Endothelial cell (in vitro differentiated cells): Measurements from ENCODE around the gene GNAQ. TPM values are rescaled to one million over a fixed set of nuclear protein-coding genes. Genes with fewer than 3 reads are reported as not detected.

ENCODE experiments used
- DNase-seq: peaks from one replicate; pipeline ENCODE4 v3.0.0; 2021; ENCODE audit warnings: low spot score
- H3K27ac Mint-ChIP-seq: one replicate; pipeline ENCODE4 v1.8.0; 2021; ENCODE audit warnings: mixed read lengths, inconsistent platforms; ENCODE audit not compliant: unreplicated experiment
- H3K27me3 Mint-ChIP-seq: one replicate; pipeline ENCODE4 v1.8.0; 2021; ENCODE audit warnings: mild to moderate bottlenecking, moderate library complexity, mixed read lengths, inconsistent platforms; ENCODE audit not compliant: unreplicated experiment
- H3K36me3 Mint-ChIP-seq: one replicate; pipeline ENCODE4 v1.8.0; 2021; ENCODE audit warnings: mild to moderate bottlenecking, low read depth, mixed read lengths, inconsistent platforms; ENCODE audit not compliant: unreplicated experiment
- H3K4me1 Mint-ChIP-seq: one replicate; pipeline ENCODE4 v1.8.0; 2021; ENCODE audit warnings: mild to moderate bottlenecking, mixed read lengths, inconsistent platforms; ENCODE audit not compliant: unreplicated experiment
- H3K4me3 Mint-ChIP-seq: one replicate; pipeline ENCODE4 v1.8.0; 2021; ENCODE audit warnings: mild to moderate bottlenecking, mixed read lengths, inconsistent platforms; ENCODE audit not compliant: unreplicated experiment
- H3K9me3 Mint-ChIP-seq: one replicate; pipeline ENCODE4 v1.8.0; 2021; ENCODE audit warnings: mixed read lengths, inconsistent platforms; ENCODE audit not compliant: unreplicated experiment
- total RNA-seq: library from RNA; stranded (reverse); fragmentation: NEBNext Ultra II Directional; extraction: Animal tissue kit (Norgen Biotek cat#: 25700); gene quantifications from one replicate; pipeline ENCODE4 v1.2.1, GENCODE V29; 2021; ENCODE audit not compliant: unreplicated experiment
- TF ChIP-seq, protein P1 (sequence below): fragments of 200-600 bp; sonication (generic); IDR thresholded peaks from one replicate; pipeline ENCODE4 v1.5.0; 2021; ENCODE audit warnings: antibody characterized with exemption; ENCODE audit not compliant: unreplicated experiment

Gene GNAQ
- total RNA-seq, 1 donor from 2014 or later, result 94.6 TPM

DNA sequence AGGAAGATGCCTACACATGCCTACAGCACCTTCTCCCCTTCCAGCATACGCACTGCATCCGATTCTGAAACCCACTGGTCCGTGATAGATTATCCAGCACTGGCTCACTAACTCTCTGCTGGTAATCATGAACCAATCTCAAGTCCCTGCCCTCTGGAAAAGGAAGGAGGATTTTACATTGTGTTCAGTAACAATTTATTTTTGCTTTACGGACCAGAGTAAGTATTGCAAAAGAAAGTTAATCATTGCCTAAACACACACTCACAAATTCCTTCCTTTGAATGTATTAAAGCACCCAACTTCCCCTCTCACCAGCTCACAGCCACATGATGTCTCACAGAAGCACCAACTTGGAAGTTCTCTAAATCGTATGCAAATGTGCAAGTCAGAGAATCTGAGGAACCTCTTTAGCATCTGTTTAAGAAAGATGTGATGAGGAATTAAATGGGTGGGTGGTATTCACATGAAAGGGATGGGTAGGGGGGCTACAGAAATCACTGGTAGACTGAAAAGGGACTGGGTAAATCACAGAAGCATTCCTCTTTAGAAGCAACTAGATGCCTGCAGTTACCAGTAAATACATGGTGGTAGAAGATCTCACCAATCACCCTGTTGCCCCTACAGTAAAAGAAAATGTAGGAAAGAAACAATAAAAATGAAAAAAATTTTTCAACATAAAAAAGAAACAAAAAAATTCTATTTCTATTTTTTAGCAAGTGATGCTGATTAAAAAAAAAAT, 8.4 kb downstream of the GNAQ start:
- Mint-ChIP-seq H3K36me3 (peaks cover 3% of the 10 kb centered on the region), H3K27me3 (no peaks in the 10 kb centered on the region), H3K27ac (peak overlapping the region; percentile 38), H3K4me3 (no peak overlapping the region), H3K9me3 (no peaks in the 10 kb centered on the region), H3K4me1 (peaks cover 69% of the 10 kb centered on the region)
- DNase-seq, result no peak
- TF ChIP-seq, protein P1, sequence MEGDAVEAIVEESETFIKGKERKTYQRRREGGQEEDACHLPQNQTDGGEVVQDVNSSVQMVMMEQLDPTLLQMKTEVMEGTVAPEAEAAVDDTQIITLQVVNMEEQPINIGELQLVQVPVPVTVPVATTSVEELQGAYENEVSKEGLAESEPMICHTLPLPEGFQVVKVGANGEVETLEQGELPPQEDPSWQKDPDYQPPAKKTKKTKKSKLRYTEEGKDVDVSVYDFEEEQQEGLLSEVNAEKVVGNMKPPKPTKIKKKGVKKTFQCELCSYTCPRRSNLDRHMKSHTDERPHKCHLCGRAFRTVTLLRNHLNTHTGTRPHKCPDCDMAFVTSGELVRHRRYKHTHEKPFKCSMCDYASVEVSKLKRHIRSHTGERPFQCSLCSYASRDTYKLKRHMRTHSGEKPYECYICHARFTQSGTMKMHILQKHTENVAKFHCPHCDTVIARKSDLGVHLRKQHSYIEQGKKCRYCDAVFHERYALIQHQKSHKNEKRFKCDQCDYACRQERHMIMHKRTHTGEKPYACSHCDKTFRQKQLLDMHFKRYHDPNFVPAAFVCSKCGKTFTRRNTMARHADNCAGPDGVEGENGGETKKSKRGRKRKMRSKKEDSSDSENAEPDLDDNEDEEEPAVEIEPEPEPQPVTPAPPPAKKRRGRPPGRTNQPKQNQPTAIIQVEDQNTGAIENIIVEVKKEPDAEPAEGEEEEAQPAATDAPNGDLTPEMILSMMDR, result no peak

DNA sequence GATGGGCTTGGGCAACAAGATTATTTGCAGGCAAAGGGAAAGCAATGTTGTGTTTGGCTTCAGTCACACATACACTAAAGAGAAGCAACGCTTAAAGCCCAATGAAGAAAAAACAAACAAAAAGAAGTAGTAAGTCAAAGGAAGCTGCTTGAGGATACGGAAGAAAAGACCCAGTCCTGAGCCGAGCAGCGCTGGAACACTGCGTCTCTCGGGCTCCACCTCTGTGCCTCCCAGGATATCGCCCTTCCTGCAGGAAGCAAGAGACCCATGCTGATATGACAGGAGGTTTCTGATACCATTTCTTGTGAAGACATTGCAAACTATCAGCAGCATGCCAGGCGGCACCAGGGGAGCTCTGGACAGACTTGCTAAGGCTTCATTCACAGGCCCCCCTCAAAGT, 9.9 kb downstream of the GNAQ start:
- H3K36me3 Mint-ChIP-seq, result peaks cover 3% of the 10 kb centered on the region
- DNase-seq, result peak; percentile 37
- H3K27me3 Mint-ChIP-seq, result no peaks in the 10 kb centered on the region
- TF ChIP-seq, protein P1, result no peak
- peak overlapping the region; percentile 85 for H3K4me3 Mint-ChIP-seq
- no peaks in the 10 kb centered on the region for H3K9me3 Mint-ChIP-seq
- peak overlapping the region; percentile 94 for H3K27ac Mint-ChIP-seq
- H3K4me1 Mint-ChIP-seq, result peaks cover 80% of the 10 kb centered on the region

DNA sequence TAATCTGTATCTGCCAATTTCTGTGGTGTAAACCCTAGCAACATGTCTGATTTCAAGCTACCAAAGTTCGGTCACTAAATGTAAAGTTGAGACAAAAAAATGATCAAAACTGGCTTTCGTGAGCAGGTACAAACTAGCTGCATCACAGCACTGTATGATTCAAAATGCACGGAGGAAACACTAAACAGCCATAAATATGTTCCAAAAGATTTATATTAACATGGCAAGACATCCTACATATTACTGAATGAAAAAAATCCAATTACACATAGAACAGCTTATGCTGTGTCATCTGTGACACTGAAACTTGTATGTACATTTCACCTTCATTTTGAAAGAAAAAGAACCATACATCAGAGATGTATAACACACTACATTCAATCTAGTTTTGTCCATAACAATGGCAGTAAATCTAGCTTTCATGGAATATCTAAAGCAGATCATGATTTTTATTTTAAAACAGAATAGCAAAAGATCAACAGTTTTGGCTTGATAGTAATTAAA, 14.4 kb downstream of the GNAQ start:
- no peak overlapping the region for H3K4me3 Mint-ChIP-seq
- peaks cover 58% of the 10 kb centered on the region for H3K4me1 Mint-ChIP-seq
- H3K36me3 Mint-ChIP-seq, result peaks cover 3% of the 10 kb centered on the region
- no peaks in the 10 kb centered on the region for H3K9me3 Mint-ChIP-seq
- DNase-seq, result no peak
- TF ChIP-seq, protein P1, result no peak
- no peaks in the 10 kb centered on the region for H3K27me3 Mint-ChIP-seq
- H3K27ac Mint-ChIP-seq, result peak overlapping the region; percentile 86

DNA sequence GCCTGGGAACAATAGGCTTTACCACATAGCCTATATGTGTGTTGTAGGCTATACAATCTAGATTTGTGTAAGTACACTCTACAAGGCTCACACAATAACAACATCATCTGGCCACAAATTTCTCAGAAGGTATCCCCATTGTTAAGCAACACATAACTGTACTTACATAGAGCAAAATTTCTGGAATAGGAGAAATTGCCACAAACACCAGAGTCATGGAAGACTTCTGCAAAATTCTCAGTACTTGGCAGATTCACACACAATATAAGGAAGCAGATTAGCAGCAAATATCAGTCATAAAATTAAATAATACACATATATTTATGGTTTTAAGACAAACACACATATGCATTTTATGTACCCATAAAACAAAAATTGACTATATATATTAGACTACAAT, 16.4 kb downstream of the GNAQ start:
- H3K27ac Mint-ChIP-seq, result no peak overlapping the region
- no peak for DNase-seq
- no peaks in the 10 kb centered on the region for H3K36me3 Mint-ChIP-seq
- no peak overlapping the region for H3K4me3 Mint-ChIP-seq
- no peaks in the 10 kb centered on the region for H3K9me3 Mint-ChIP-seq
- TF ChIP-seq, protein P1, result no peak
- H3K27me3 Mint-ChIP-seq, result no peaks in the 10 kb centered on the region
- H3K4me1 Mint-ChIP-seq, result peaks cover 53% of the 10 kb centered on the region

DNA sequence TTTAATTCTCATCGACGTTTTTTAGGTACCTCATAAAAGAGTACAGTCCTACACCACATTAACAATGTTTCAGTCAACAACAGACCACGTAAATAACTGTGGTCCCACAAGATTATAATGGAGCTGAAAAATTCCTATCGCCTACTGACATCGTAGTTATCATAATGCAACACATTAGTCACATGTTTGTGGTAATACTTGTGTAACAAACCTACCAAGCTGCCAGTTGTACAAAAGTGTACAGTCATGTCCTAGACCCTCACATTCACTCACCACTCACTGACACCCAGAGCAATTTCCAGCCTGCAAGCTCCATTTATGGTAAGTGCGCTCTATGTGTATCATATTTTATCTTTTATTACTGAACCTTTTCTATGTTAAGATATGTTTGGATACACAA, 16.8 kb downstream of the GNAQ start:
- no peak for DNase-seq
- H3K27ac Mint-ChIP-seq, result peak overlapping the region; percentile 48
- no peaks in the 10 kb centered on the region for H3K9me3 Mint-ChIP-seq
- TF ChIP-seq, protein P1, result no peak
- H3K27me3 Mint-ChIP-seq, result no peaks in the 10 kb centered on the region
- H3K36me3 Mint-ChIP-seq, result no peaks in the 10 kb centered on the region
- H3K4me1 Mint-ChIP-seq, result peaks cover 53% of the 10 kb centered on the region
- H3K4me3 Mint-ChIP-seq, result no peak overlapping the region
